Chondrocyte (in vitro differentiated cells): ENCODE data around the gene PTPRN2. TPM values are rescaled to one million over a fixed set of nuclear protein-coding genes. Genes with fewer than 3 reads are reported as not detected.

Source experiments
- DNase-seq: peaks from one replicate; pipeline ENCODE4 v3.0.0; 2021; ENCODE audit warnings: mixed read lengths, low spot score
- H3K27ac Mint-ChIP-seq: one replicate; pipeline ENCODE4 v1.8.0; 2021; ENCODE audit warnings: mild to moderate bottlenecking, moderate library complexity, mixed read lengths; ENCODE audit not compliant: unreplicated experiment
- H3K27me3 Mint-ChIP-seq: 2 replicates; pipeline ENCODE4 v1.8.0; 2021; ENCODE audit warnings: low read depth, mixed read lengths
- H3K36me3 Mint-ChIP-seq: 2 replicates; pipeline ENCODE4 v1.8.0; 2021; ENCODE audit warnings: low read depth, mixed read lengths
- H3K4me1 Mint-ChIP-seq: 2 replicates; pipeline ENCODE4 v1.8.0; 2021; ENCODE audit warnings: low read depth, mild to moderate bottlenecking, mixed read lengths
- H3K4me3 Mint-ChIP-seq: one replicate; pipeline ENCODE4 v1.8.0; 2021; ENCODE audit warnings: mild to moderate bottlenecking, moderate library complexity, mixed read lengths; ENCODE audit not compliant: unreplicated experiment
- H3K9me3 Mint-ChIP-seq: 2 replicates; pipeline ENCODE4 v1.8.0; 2021; ENCODE audit warnings: low read depth, mixed read lengths
- CTCF ChIP-seq: fragments of 200-600 bp; sonication (generic); IDR thresholded peaks from 2 replicates; pipeline ENCODE4 v1.5.0; 2021; ENCODE audit warnings: antibody characterized with exemption, mild to moderate bottlenecking, moderate library complexity
- total RNA-seq: library from RNA; stranded (reverse); gene quantifications from 3 replicates; pipeline ENCODE4 v1.2.1, GENCODE V29; 2021

The PTPRN2 gene
- total RNA-seq, 1 donor from 2014 or later = 0.30 TPM

GRCh38 chr7:157951300-157952049 lies 636.1 kb downstream of the PTPRN2 start:
- no peak overlapping the region for H3K4me3 Mint-ChIP-seq
- H3K36me3 Mint-ChIP-seq = peaks cover 1% of the 10 kb centered on the region
- no peaks in the 10 kb centered on the region for H3K27me3 Mint-ChIP-seq
- peak; percentile 79 for DNase-seq
- peaks cover 40% of the 10 kb centered on the region for H3K9me3 Mint-ChIP-seq
- no peak overlapping the region for H3K27ac Mint-ChIP-seq
- TF ChIP-seq CTCF = no peak
- no peaks in the 10 kb centered on the region for H3K4me1 Mint-ChIP-seq

- Mint-ChIP-seq H3K27me3 (no peaks in the 10 kb centered on the region), H3K27ac (no peak overlapping the region), H3K36me3 (peaks cover 2% of the 10 kb centered on the region), H3K4me3 (no peak overlapping the region), H3K9me3 (peaks cover 47% of the 10 kb centered on the region), H3K4me1 (no peaks in the 10 kb centered on the region)
- TF ChIP-seq CTCF = no peak
- no peak for DNase-seq
Observed at GRCh38 chr7:157949711-157950110, 637.9 kb downstream of the PTPRN2 start.

- no peaks in the 10 kb centered on the region for H3K27me3 Mint-ChIP-seq
- H3K4me3 Mint-ChIP-seq = no peak overlapping the region
- H3K9me3 Mint-ChIP-seq = peaks cover 64% of the 10 kb centered on the region
- peaks cover 2% of the 10 kb centered on the region for H3K36me3 Mint-ChIP-seq
- H3K4me1 Mint-ChIP-seq = no peaks in the 10 kb centered on the region
- no peak for DNase-seq
- TF ChIP-seq CTCF = no peak
- no peak overlapping the region for H3K27ac Mint-ChIP-seq
Observed at GRCh38 chr7:157947504-157947903, 640.1 kb downstream of the PTPRN2 start.

DNA sequence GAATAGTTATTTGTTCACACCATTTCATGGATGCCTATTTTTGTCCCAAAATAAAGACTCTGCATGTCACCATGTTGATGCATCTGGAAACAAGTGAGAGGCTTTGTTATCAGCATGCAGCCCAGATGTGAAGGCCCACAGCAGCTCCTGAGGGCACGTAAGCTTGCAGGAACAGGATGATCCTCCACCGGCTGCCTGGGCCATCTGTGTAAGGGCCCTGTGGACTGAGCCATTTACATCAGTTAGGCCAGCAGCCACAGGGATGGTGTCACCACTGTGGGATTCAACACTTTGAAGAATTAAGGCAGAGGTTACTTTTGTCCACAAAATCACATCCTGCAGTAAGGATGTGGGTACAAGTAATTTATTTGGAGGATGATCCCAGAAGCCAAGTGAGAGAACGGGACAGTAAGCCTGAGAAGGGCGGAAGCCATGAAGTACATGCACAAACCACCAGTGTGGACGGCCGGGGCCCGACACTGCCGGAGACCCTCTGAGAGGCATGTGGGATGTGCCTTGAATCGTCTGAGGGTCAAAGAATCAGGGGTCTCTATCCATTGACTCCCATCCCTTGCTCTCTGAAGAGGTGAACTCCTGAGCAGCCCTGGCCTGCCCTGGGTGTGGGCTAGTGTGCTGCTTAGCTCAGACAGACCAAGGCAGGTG lies 641.1 kb downstream of the PTPRN2 start:
- Mint-ChIP-seq H3K9me3 (peaks cover 60% of the 10 kb centered on the region), H3K4me3 (no peak overlapping the region), H3K4me1 (no peaks in the 10 kb centered on the region), H3K27ac (no peak overlapping the region), H3K36me3 (peaks cover 2% of the 10 kb centered on the region), H3K27me3 (no peaks in the 10 kb centered on the region)
- no peak for DNase-seq
- no peak for TF ChIP-seq CTCF

- Mint-ChIP-seq H3K36me3 (peaks cover 2% of the 10 kb centered on the region), H3K4me3 (no peak overlapping the region), H3K9me3 (peaks cover 52% of the 10 kb centered on the region), H3K4me1 (no peaks in the 10 kb centered on the region), H3K27ac (no peak overlapping the region), H3K27me3 (no peaks in the 10 kb centered on the region)
- TF ChIP-seq CTCF = no peak
- no peak for DNase-seq
Observed at GRCh38 chr7:157945401-157945800, 642.2 kb downstream of the PTPRN2 start.
